ENCODE data around the gene TNRC18. TPM values are rescaled to one million over a fixed set of nuclear protein-coding genes. Genes with fewer than 3 reads are reported as not detected.

The TNRC18 gene
- total RNA-seq, 4 donors from 2014 or later = 112 to 325 (median 211) TPM

DNA sequence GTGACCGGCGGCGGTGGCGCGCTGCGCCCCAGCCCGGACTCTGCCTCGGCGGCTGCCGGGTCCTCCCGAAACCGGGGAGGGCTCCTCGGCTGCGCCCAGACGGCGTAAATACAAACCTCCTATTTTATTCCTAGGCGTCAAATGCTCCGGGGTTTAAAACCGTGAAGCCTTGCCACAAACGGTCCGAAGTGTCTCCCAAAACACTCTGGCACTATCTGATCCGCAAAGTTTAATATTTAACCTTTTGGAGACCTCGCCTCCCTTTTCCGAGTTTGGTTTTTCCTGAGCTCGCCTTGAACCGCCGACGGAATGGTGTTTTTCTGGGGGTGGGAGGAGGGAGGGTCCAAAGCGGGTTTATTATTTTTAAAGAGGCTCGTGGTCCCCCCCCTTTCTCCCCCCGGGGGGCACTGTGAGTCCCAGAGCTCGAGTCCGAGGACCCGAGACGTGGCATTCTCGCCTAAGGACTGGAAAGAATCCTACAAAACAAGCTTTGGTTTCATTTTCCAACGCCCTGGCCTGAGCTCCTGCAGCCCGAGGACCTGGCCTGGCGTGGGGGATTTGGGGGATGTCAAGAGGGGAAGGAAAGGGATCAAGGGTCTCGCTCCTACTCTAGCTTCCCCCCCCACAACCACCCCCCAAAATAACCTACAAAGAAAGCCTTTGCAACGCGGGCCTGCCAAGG, 1.8 kb downstream of the TNRC18 start:
- no peaks in the 10 kb centered on the region for H3K9me3 ChIP-seq
- peak overlapping the region; percentile 83 to 98 (median 96) for H3K27ac ChIP-seq
- peaks cover 0 to 61% (median 16%) of the 10 kb centered on the region in 4 donors for H3K4me1 ChIP-seq
- TF ChIP-seq POLR2A (IDR thresholded peaks at IDR 0.05) = peak; percentile 23 to 53
- TF ChIP-seq, protein P1, sequence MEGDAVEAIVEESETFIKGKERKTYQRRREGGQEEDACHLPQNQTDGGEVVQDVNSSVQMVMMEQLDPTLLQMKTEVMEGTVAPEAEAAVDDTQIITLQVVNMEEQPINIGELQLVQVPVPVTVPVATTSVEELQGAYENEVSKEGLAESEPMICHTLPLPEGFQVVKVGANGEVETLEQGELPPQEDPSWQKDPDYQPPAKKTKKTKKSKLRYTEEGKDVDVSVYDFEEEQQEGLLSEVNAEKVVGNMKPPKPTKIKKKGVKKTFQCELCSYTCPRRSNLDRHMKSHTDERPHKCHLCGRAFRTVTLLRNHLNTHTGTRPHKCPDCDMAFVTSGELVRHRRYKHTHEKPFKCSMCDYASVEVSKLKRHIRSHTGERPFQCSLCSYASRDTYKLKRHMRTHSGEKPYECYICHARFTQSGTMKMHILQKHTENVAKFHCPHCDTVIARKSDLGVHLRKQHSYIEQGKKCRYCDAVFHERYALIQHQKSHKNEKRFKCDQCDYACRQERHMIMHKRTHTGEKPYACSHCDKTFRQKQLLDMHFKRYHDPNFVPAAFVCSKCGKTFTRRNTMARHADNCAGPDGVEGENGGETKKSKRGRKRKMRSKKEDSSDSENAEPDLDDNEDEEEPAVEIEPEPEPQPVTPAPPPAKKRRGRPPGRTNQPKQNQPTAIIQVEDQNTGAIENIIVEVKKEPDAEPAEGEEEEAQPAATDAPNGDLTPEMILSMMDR (IDR thresholded peaks at IDR 0.05) = no peak
- H3K4me3 ChIP-seq = peak overlapping the region; percentile 64 to 88 (median 70)
- H3K27me3 ChIP-seq = no peaks in the 10 kb centered on the region
- peak in 2 of 3 donors; percentile 76 to 77 for DNase-seq
- no peaks in the 10 kb centered on the region for H3K36me3 ChIP-seq

DNA sequence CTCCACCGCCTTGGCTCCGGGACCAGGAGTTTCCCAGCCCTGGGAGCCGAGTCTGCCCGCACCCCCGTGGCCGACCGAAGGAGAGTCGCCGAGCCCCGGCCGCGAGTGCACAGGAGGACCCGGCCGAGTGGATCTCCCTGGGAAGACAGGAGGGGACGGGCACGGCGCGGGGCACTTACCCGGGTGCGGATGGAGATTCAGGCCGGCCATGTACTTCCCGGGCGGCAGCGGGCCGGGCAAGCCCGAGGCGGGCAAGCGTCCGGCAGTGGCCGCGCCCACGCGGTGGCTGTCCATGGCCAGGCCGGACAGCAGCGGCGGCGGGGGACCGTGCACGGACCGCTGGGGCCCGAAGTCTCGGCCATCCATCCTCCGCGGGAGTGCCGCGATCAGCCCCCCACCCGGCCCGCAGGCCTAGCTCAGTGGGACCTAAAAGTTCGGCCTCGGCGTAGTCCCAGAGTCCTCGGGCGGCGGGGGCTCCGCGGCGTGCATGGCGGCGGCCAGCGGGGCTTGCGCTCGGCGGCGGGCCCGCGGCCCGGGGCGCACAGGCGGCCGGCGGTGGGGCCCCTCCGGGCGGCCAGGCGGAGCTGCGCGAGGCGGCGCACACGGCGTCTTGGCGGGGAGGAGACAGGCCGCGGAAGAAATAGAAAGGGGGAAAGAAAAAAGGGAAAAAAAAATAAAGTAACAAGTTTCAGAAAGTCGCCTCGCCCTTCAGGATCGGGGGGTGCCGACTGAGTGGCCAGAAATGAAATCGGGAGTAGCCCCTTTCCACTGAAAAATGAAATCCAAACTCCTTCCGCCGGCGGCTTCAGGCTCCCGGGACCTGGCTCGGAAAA, 2.5 kb downstream of the TNRC18 start:
- no peaks in the 10 kb centered on the region for H3K9me3 ChIP-seq
- H3K27ac ChIP-seq = peak overlapping the region; percentile 83 to 98 (median 96)
- H3K4me1 ChIP-seq = peaks cover 0 to 61% (median 16%) of the 10 kb centered on the region in 4 donors

DNA sequence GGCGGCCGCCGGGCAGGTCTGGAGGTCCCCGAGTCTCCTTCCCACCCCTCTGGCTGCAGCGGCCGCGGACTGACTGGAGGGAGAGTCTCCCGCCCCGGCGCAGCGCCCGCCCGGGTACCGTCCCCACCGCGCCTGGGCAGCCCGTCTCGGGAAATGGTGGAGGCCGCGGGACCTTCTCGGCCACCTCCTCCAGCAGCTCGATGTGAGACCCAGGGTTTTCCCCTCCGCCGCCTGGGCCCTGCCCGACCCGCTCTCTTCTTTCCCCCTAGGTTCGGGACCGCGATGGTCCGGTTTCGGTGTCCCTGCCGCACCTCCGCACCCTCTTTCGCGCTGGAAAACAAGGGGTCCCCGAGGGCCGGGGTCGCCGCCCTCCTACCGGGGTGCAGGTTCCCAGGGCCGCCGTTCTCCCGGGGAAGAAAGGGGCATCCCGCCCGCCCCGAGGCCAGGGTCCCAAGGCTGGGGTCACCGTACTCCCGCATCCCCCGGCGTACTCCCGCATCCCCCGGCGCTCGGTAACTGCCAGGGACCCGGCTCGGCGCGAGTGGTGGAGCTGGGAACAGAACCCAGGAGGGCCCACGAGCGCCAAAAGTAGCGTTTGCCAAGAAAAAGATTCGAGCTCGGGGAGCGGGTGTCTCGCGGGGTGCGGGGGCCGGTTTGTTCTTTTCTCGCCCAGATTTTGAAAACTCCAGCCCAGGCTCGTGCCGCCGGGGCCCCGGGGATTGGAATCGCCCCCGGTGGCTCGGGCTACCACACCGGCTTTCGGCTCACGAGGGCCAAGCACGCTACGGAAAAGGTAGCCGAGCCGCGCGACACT, 3.4 kb downstream of the TNRC18 start:
- Histone ChIP-seq H3K4me3 (peak overlapping the region; percentile 64 to 88 (median 70)), H3K9me3 (no peaks in the 10 kb centered on the region), H3K4me1 (peaks cover 0 to 61% (median 16%) of the 10 kb centered on the region in 4 donors), H3K36me3 (no peaks in the 10 kb centered on the region), H3K27me3 (no peaks in the 10 kb centered on the region), H3K27ac (peak overlapping the region; percentile 83 to 98 (median 96))
- TF ChIP-seq, protein P1 (IDR thresholded peaks at IDR 0.05) = no peak
- TF ChIP-seq POLR2A (IDR thresholded peaks at IDR 0.05) = no peak
- DNase-seq = peak in 2 of 3 donors; percentile 54 to 69

More for the DNA sequence above, 2.5 kb downstream of the TNRC18 start:
- DNase-seq = peak in 2 of 3 donors; percentile 54 to 68
- TF ChIP-seq, protein P1 (IDR thresholded peaks at IDR 0.05) = no peak
- TF ChIP-seq POLR2A (IDR thresholded peaks at IDR 0.05) = no peak
- Histone ChIP-seq H3K36me3 (no peaks in the 10 kb centered on the region), H3K4me3 (peak overlapping the region; percentile 64 to 88 (median 70)), H3K27me3 (no peaks in the 10 kb centered on the region)

DNA sequence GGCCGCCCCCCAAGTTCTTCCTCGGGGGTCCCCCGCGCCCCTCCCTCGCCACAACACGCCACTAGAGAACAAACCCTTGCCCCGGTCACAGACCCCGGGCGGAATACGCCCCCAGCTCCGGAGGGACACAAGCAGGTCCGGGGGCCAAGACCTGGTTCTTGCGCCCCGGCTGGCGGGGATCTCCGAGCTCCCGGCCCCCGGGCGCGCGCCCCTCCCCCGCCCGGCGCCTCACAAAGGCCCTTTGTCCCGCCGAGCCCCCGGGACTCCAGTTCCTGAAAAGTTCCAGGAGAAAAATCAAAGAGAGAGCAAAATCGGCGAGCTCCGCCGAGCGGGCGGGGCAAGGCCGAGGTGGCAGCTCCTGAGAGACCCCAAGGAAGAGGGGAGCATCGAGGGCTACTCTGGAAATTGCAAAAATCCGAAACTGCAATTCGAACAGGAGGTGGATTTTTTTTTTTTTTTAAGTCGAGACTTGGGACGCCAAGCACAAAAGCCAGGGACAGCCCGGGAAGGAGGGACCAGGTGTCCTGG, 4.0 kb downstream of the TNRC18 start:
- no peaks in the 10 kb centered on the region for H3K9me3 ChIP-seq
- TF ChIP-seq, protein P1 (IDR thresholded peaks at IDR 0.05) = no peak
- TF ChIP-seq POLR2A (IDR thresholded peaks at IDR 0.05) = no peak
- DNase-seq = peak in 1 of 3 donors; percentile 61
- no peaks in the 10 kb centered on the region for H3K36me3 ChIP-seq
- H3K4me1 ChIP-seq = peaks cover 0 to 55% (median 16%) of the 10 kb centered on the region in 4 donors
- H3K27ac ChIP-seq = peak overlapping the region; percentile 83 to 98 (median 96)
- no peaks in the 10 kb centered on the region for H3K27me3 ChIP-seq
- peak overlapping the region; percentile 64 to 88 (median 70) for H3K4me3 ChIP-seq

DNA sequence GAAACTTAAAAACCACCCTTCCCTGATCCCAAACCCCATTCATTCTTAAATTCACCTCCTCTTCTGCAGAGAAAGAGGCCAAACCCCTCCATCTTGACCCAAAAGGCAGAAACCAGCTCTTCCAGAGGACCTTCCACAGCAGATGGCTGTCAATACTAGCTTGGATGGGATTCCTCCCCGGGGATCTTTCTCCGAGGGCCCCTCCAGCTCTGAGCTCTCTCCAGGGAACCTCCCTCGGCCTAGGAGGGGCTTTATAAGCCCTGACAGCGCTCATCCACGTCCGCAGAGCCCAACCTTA, 5.4 kb downstream of the TNRC18 start:
- no peaks in the 10 kb centered on the region for H3K9me3 ChIP-seq
- TF ChIP-seq POLR2A (IDR thresholded peaks at IDR 0.05) = no peak
- TF ChIP-seq, protein P1 (IDR thresholded peaks at IDR 0.05) = no peak
- peak overlapping the region in 3 of 4 donors; percentile 19 to 68 (median 64) for H3K4me3 ChIP-seq
- DNase-seq = no peak
- H3K4me1 ChIP-seq = peaks cover 0 to 45% (median 16%) of the 10 kb centered on the region in 4 donors
- H3K27ac ChIP-seq = peak overlapping the region; percentile 39 to 98 (median 69)
- H3K27me3 ChIP-seq = no peaks in the 10 kb centered on the region
- H3K36me3 ChIP-seq = no peaks in the 10 kb centered on the region

Data from Peyer's patch (tissue), 4 donors.